ENCODE measurements around the gene LHFPL6.

The LHFPL6 gene

DNA sequence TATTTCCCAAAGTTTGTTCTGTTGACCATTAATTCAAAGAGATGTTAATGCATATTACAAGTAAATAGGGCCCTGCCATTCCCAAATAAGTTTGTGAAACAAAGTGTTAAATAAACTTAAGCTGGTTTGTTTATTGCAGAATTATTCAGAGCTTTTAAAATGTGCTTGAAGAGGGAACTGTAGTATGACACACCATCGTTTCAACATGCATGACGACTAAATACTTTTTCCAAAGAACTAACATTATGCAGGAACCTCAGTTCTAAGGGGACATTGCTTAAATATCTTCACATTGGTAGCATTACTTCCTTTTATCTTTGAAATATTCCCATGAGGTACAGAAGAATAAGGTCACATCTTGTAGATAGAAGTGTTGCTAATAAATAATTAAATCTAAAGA, 14.6 kb downstream of the LHFPL6 start:
- DNase-seq: no peak

- DNase-seq: no peak
These were observed 15.1 kb downstream of the LHFPL6 start for GRCh38 chr13:39587939-39588338.

GRCh38 chr13:39586958-39587605, 15.9 kb downstream of the LHFPL6 start:
- DNase-seq: no peak

DNA sequence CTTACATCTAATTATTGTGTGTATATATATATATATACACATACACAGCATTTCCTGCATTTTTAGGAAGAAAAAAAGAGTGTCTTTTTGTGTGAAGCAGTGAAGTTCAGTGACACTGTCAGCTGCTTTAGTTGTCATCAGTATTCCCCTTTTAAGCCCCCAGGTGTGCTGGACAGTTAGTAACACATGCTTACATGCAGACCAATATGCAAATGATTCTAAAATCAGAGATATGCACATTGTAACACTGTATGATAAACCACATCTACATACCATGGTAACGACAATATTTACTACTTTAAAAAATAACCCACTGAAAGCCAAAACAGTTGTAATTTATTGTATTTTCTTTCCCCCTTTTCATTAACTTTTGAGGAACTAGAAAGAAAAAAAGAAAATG, 16.8 kb downstream of the LHFPL6 start:
- DNase-seq: no peak

DNA sequence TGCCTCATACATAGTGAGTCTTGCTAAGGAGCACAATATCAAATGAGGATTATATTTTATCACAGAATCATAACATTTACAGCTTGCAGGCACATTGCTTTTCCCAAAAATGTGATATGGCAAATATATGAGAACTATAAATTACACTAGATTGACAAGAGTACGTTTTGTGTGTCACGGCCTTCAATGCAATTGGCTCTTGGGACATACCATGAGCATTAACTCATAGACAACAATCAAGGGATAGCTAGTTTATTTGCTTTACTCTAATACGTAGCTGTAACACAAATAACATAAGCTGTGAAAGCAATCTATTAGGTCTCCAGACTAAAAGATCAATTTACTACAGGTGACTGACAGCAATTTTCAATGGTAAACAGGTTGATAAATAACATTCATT, 17.8 kb downstream of the LHFPL6 start:
- no peak for DNase-seq

GRCh38 chr13:39580881-39581575, 22.0 kb downstream of the LHFPL6 start:
- no peak for DNase-seq

DNA sequence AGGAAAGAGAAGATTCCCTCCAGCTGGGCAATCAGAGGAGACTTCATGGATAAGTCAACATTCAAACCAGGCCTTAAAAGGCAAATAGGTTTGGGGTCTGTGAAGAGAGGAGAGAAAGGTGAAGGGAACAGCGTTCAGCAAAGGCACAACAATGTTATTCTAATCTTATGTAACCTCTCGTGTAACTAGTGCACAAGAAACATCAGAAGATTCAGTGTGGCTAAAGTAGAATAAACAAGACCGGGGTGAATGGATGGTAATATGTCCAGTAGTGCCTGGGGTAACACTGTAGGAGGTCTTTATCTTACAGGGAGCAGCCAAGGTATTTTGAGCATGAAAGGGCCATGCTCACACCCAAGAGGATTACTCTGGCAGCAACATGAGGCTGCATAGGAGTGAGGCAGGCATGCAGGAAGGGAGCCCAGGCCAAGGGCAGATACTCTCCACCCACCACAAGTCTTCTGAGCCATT, 24.1 kb downstream of the LHFPL6 start:
- DNase-seq: no peak

- no peak for DNase-seq
These were observed 25.0 kb downstream of the LHFPL6 start for GRCh38 chr13:39577838-39578491.

DNA sequence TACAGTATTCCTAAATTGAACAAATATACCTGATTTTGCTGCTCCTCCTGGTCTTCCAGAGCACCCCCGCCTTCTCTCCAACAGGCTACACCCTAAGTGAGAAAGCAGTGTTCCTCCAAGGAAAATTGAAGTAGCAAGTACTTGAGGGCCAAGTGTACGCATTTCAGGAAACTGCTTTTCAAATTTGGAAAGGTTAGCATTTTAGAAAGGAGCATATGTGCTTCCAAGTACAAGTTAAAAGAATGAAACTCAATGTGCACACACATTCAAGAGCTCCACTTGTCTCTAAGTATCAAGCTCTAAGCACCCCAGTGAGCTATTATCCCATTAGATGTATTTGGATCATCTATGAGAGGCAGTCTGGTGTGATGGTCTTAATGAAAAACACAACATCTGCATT, 25.8 kb downstream of the LHFPL6 start:
- no peak for DNase-seq

DNA sequence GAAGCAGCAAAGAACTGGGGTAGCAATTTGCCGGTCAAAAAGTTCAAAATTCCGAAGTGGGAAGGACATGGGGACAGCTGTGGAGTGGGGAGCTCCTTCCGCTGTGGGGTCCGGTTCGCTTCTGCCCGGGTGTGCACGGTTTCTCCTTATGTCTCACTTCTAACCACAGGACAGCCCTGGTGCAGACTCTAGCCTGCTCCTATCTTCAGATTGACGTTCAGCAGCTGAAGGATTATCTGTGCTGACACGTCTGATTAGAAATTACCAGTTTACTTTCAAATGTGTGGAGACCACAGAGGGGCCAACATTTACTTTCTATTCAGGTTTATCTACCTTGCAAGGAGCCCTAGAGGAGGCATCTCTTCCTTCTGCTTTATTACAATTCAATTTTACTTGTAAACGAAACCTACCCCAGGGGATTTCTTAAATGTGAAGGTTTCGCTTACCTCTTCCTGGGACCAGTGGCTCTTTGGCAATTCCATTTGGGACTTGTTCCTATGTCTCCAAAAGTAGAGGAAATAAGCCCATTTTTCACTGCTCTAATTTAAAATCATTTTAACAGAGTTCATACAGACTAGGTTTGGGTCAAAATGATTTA, 27.3 kb downstream of the LHFPL6 start:
- DNase-seq: no peak

DNA sequence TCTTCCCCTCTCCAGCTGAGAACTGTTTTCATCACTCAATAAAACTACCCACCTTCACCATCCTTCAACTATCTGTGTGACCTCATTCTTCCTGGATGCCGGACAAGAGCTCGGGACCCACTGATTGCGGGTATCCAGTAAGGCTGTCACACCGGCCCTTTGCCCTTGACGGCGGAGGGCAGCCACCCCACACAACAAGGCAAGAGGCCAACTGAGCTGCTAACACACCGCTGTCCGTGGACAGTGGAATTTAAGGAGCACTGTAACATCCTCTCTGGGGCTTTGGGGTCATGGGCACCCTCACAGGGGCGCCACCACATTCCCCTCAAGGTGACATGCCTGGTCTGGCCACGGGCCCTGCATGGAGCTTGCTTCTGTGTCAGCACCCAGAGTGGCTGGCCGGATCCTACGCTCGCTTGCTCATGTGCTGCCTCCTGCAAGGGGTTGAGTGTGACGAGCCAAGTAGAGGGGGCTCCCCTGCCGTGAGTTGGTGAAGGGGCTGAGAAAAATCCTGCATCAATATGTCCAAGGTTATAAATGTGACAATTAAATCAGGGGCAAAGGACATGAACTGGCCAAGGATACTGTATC, 31.4 kb downstream of the LHFPL6 start:
- no peak for DNase-seq

DNA sequence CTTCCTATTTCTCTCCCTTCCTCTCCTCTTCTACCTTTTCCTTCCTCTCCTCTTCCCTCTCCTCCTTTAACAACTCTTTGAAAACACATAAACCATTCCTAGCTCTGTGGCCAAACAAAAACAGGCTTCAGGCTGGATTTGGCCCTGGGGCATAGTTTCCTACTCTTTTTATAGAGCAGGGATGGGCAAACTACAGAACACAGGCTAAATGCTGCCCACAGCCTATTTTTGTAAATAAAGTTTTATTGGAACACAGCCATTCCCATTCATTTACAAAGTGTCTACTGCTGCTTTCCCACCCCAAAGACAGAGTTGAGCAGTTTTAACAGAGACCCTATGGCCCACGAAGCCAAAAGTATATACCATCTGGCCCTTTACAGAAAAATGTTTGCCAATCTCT, 35.4 kb downstream of the LHFPL6 start:
- no peak for DNase-seq

DNA sequence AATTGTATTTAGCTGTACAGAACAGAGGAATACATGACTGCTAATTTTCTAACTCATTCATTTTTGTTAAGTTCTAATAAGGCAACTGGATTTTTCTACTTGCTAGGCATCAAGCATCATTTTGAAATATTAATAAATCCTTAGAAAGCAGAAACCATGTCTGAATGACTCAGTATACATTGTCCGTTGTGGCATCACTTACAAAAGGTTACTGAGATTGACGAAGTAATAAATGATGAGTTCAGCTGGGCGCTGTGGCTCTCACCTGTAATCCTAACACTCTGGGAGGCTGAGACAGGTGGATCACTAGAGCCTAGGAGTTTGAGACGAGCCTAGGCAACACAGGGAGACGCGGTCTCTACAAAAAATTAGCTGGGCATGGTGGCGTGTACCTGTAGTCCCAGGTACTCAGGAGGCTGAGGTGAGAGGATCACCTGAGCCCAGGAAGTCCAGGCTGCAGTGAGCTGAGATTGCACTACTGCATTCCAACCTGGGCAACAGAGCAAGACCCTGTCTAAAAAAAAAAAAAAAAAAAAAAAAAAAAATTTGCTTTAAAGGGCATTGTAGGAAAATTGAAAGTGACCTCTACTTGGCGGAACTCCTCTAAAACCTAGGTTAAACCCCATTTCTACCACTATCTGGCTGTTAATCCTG, 36.6 kb downstream of the LHFPL6 start:
- DNase-seq: no peak

GRCh38 chr13:39565036-39565949, 37.7 kb downstream of the LHFPL6 start:
- no peak for DNase-seq

- no peak for DNase-seq
These were observed 39.6 kb downstream of the LHFPL6 start for GRCh38 chr13:39563470-39563735.

GRCh38 chr13:39561971-39562370, 41.0 kb downstream of the LHFPL6 start:
- DNase-seq: no peak

DNA sequence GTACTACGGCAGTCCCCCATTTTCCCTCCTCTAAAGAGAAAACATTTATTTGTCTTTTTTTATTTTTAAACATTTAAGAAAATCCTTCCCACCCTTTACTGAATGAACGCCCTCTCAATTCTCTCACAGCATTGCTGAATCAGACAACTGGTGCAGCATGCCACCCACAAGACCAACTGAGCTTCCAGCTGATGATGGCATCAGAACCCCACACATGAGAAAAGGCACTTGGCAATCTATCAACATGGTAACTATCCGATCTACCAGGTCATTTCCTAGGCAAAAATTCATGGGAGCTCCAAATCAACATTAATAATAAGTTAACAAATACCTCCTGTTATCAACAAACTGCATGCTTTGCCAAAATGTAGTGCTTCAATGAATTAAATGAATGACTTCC, 43.1 kb downstream of the LHFPL6 start:
- no peak for DNase-seq

GRCh38 chr13:39557285-39557955, 45.6 kb downstream of the LHFPL6 start:
- no peak for DNase-seq

- no peak for DNase-seq
These were observed 46.1 kb downstream of the LHFPL6 start for GRCh38 chr13:39556866-39557265.

GRCh38 chr13:39554371-39554770, 48.6 kb downstream of the LHFPL6 start:
- no peak for DNase-seq

- DNase-seq: no peak
These were observed 50.7 kb downstream of the LHFPL6 start for GRCh38 chr13:39552246-39552645.
